SK-N-MC (cell line): ENCODE data around the gene DNAJC5.
"Not testable (repeated sequence)": the region's sequence is repeated elsewhere in the genome, so short reads cannot be mapped to it uniquely, and the experiment has no call there.

Source experiments
- DNase-seq: peaks from one replicate; pipeline ENCODE4 v3.0.0-alpha.2; 2011; ENCODE audit warnings: low read depth, low spot score
- H3K27ac ChIP-seq: fragments of 200-600 bp; sonication (generic); 2 replicates; pipeline ENCODE4 v1.5.1; 2016; ENCODE audit warnings: mixed run types
- H3K36me3 ChIP-seq: fragments of 200-600 bp; sonication (generic); 2 replicates; pipeline ENCODE4 v1.6.1; 2017; ENCODE audit warnings: antibody characterized with exemption, low read length, mixed read lengths; ENCODE audit not compliant: insufficient read depth
- H3K4me3 ChIP-seq: fragments of 200-600 bp; sonication (generic); 2 replicates; pipeline ENCODE4 v1.5.1; 2016
- H3K9ac ChIP-seq: fragments of 200-600 bp; sonication (generic); 2 replicates; pipeline ENCODE4 v1.8.0; 2017; ENCODE audit warnings: mixed run types, mixed read lengths; ENCODE audit not compliant: insufficient read length
- H3K9me3 ChIP-seq: fragments of 200-600 bp; sonication (generic); 2 replicates; pipeline ENCODE4 v1.6.1; 2017; ENCODE audit warnings: low read depth, mild to moderate bottlenecking, antibody characterized with exemption, low read length, moderate library complexity, mixed read lengths
- EZH2 ChIP-seq: fragments of 200-600 bp; sonication (generic); IDR thresholded peaks from one replicate; pipeline ENCODE4 v1.6.1; 2017; ENCODE audit warnings: antibody characterized with exemption
- FOXP2 ChIP-seq: optimal IDR thresholded peaks from 2 replicates; pipeline ENCODE3; 2011; ENCODE audit warnings: mild to moderate bottlenecking, moderate library complexity; ENCODE audit not compliant: insufficient read depth; ENCODE audit errors: extremely low read length, control extremely low read depth
- POLR2AphosphoS5 ChIP-seq: IDR thresholded peaks from 2 replicates; pipeline ENCODE4 v1.6.1; 2012; ENCODE audit warnings: mild to moderate bottlenecking, low read depth, low read length, borderline replicate concordance

The DNAJC5 gene, protein sequence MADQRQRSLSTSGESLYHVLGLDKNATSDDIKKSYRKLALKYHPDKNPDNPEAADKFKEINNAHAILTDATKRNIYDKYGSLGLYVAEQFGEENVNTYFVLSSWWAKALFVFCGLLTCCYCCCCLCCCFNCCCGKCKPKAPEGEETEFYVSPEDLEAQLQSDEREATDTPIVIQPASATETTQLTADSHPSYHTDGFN

DNA sequence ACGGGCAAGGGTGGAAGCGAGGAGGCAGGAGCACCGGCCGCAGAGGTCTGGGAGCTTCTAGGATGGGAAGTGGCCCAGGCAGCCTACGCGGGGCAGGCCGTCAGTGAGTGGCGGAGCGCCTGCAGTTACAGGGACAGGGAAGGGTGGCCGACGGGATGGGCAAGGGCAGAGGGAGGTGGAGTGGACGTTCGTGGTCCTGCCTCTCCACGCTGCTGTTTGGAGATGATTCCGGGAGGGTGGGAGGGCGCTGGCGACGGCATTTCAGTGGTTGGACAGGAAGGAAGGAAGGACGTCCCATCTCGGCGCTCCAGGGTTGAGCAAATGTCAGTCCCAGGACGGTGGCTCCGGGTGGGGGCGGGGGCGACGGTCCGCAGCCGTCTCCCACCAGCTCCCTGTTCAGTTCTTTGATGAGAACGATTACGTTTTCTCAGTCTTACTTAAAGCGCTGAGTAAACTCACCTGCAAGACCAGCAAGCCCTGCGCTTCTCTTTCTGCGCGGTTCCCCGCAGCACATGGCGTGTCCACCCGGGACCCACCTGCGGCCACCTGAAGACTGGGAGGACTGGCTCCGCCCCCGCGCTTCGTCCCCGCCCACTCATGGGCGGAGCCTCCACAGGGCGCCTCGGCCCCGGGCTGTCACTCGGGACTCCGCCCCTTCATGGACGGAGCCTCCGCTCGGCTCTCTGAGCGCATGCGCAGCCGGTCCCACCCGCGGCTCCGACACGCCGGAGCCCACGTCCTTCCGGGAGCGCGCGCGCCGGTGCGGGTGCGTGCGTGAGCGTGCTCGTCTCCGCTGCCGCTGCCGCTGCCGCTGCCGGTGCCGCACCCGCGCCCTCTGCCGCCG lies at the start of gene DNAJC5:
Gene DNAJC5 (plus strand): TSS at position 769 of the 844 bp plus-strand sequence. CDS start 33,220 bp downstream, outside the sequence.
- peak within 1 kb of the TSS; percentile 0 for H3K27ac ChIP-seq
- peaks cover under 1% of the 10 kb centered on the region; the same call in 1 of the 2 replicates for H3K36me3 ChIP-seq
- H3K9me3 ChIP-seq, result no peaks in the 10 kb centered on the region
- peak; percentile 40 for DNase-seq
- TF ChIP-seq FOXP2 (no peak), EZH2 (no peak), POLR2AphosphoS5 (peak; percentile 39; the same call in 1 of the 2 replicates)
- H3K4me3 ChIP-seq, result peak within 1 kb of the TSS; percentile 89
- H3K9ac ChIP-seq, result peak within 1 kb of the TSS; percentile 78

GRCh38 chr20:63846128-63846771 lies 48.7 kb upstream of the DNAJC5 start:
- peak overlapping the region; percentile 52 for H3K4me3 ChIP-seq
- H3K9me3 ChIP-seq, result no peaks in the 10 kb centered on the region
- no peak for DNase-seq
- no peak overlapping the region for H3K9ac ChIP-seq
- no peak overlapping the region for H3K27ac ChIP-seq
- no peak for TF ChIP-seq FOXP2
- TF ChIP-seq EZH2, result no peak
- TF ChIP-seq POLR2AphosphoS5, result no peak
- H3K36me3 ChIP-seq, result no peaks in the 10 kb centered on the region

DNA sequence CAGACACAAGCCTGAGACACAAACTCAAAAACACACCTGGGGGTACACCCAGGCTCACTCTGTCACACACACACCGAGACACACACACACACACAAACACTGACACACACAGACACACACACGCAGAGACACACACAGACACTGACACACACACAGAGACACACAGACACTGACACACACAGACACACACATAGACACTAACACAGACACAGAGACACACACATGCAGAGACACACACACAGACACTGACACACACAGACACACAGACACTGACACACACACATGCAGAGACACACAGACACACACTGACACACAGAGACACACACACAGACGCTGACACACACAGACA lies 48.1 kb upstream of the DNAJC5 start:
- Histone ChIP-seq H3K4me3 (no peak overlapping the region), H3K27ac (no peak overlapping the region), H3K9ac (no peak overlapping the region)

DNA sequence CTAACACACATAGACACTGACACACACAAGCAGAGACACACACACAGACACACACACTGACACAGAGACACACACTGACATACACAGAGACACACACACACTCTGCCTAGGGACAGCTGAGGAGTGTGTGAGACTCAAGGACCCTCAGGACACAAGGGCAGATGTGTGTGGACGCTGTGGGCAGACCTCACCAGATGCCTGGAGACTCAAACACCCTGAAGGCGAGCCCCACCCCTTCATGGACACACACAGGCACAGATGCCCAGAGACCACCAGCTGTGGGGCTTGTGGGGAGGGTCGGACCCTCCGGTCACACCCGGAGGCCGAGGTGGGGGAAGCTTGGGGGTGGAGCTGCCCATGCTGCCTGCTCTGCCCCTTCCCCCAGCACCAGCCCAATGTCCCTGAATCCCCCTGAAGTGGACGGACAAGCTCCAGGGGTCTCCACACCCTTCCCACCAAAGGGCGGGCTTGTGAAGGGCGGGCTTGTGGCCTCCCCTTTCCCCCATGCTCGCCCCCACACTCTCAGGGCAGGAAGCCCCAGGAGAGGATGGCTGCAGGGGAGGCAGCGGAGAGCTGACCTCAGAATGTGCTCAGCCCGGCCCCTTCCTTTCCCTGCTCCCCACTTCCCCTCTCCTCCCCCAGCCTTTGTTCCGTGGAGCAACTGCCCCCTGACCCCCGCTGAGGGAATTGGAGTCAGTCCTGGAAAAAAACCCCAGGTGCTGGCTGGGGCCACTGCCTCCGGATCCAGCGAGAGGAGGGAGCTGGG lies 47.5 kb upstream of the DNAJC5 start:
- TF ChIP-seq POLR2AphosphoS5 (no peak), FOXP2 (no peak), EZH2 (no peak)
- no peak overlapping the region for H3K4me3 ChIP-seq
- H3K36me3 ChIP-seq, result no peaks in the 10 kb centered on the region
- no peak for DNase-seq
- H3K27ac ChIP-seq, result no peak overlapping the region
- no peaks in the 10 kb centered on the region for H3K9me3 ChIP-seq
- no peak overlapping the region for H3K9ac ChIP-seq

More for the DNA sequence above, 48.1 kb upstream of the DNAJC5 start:
- TF ChIP-seq POLR2AphosphoS5 (no peak), EZH2 (no peak), FOXP2 (no peak)
- Histone ChIP-seq H3K36me3 (no peaks in the 10 kb centered on the region), H3K9me3 (no peaks in the 10 kb centered on the region)
- DNase-seq, result no peak

DNA sequence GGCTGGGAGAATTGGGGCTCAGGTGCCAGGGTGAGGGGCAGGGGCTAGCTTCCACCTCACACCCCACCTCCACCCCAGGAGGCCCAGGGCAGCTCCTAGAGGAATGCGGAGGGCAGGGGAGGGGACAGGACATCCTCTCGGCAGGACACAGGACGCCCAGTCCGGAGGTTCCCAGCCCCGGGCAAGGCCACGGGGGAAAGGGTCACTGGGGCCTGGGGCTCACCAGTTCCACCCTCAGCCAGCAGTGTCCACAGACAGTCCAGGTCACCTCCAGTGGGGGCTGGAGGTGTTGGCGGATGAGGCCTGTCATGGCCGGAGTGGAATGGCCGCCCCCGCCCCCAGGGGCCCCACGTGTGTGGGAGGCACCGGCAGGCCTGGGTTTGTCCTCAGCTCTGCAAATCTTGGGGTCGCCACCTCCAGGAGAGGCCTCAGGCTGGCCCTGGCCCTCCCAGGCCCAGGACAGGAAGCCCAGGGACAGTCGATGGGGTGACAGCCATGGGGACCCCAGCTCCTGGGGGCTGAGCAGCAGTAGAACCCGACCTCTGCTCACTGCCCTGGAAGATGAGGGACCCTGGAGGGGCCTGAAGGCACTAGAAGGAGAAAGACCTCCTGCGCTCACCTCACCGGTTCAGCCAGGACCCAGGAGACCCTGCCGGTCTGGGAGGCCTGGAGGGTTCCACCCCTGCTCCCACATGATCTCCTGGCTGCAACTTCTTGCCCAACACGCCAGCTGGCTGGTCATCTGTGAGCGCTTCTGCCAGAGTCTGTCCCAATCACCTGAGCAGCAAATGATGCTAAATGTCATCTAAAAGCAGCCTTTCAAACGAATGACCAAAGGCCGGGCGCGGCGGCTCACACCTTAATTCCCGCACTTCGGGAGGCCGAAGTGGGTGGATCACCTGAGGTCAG lies 46.7 kb upstream of the DNAJC5 start:
- DNase-seq, result no peak
- Histone ChIP-seq H3K27ac (no peak overlapping the region), H3K36me3 (no peaks in the 10 kb centered on the region), H3K4me3 (no peak overlapping the region), H3K9ac (no peak overlapping the region), H3K9me3 (no peaks in the 10 kb centered on the region)
- no peak for TF ChIP-seq FOXP2
- TF ChIP-seq EZH2, result no peak
- no peak for TF ChIP-seq POLR2AphosphoS5

DNA sequence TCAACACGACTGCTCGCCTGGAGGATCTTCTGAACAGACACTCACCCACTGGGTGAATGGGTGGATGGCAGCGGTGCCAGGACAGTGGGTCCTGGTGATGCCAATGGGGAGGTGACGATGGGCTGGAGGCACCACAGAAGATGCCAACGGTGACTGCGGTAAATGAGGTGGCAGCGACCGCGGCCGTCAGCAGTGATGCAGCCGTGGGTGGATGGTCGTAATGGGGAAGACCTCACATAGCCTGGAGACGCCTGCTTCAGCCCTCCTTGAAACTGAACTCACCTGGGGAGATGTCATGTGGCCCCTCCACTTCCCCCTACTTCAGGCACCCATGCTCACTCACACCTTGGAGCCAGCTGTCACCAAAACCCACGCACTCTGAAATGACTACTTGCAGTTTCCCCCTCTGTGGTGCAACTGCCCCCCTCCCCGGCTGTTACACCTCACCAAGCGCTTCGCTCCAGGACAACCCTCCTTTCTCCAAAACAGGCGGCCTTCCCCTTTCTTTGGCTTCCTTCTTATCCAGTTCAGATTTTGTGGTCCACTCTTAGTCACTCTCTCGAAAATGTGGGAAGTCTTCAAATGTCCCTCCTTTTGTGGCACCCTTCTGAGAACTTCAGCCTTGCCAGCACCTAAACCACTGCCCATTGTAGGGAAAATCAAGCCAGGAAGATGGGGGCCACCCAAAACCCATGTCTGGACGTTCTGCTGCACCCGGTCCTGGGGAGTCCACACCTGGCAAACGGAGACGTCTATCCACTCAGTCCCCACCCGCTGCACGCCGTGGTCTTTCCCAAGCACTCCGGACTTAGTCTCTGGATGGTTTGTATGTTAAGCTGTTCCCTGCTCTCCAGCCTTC lies 44.0 kb upstream of the DNAJC5 start:
- no peak overlapping the region for H3K9ac ChIP-seq
- DNase-seq, result no peak
- no peaks in the 10 kb centered on the region for H3K36me3 ChIP-seq
- no peaks in the 10 kb centered on the region for H3K9me3 ChIP-seq
- no peak overlapping the region for H3K27ac ChIP-seq
- no peak for TF ChIP-seq FOXP2
- TF ChIP-seq EZH2, result no peak
- no peak for TF ChIP-seq POLR2AphosphoS5
- H3K4me3 ChIP-seq, result no peak overlapping the region

- H3K36me3 ChIP-seq, H3K9ac ChIP-seq, H3K27ac ChIP-seq, H3K9me3 ChIP-seq, H3K4me3 ChIP-seq, DNase-seq: not testable (repeated sequence)
These were observed 43.4 kb upstream of the DNAJC5 start for GRCh38 chr20:63851548-63851943.

- H3K27ac ChIP-seq, DNase-seq, H3K36me3 ChIP-seq, H3K9ac ChIP-seq, H3K9me3 ChIP-seq, H3K4me3 ChIP-seq: not testable (repeated sequence)
These were observed 41.2 kb upstream of the DNAJC5 start for GRCh38 chr20:63853733-63854068.
